Karpas-422 (cell line): ENCODE results near the gene MAEA. TPM values are rescaled to one million over a fixed set of nuclear protein-coding genes. Genes with fewer than 3 reads are reported as not detected.

ENCODE experiments used
- DNase-seq: peaks from one replicate; pipeline ENCODE4 v3.0.0-alpha.2; 2015
- H2AFZ ChIP-seq: fragments of 200-600 bp; sonication (generic); 2 replicates; pipeline ENCODE4 v1.6.1; 2014; ENCODE audit warnings: antibody characterized with exemption, low read length, mixed read lengths
- H3K27ac ChIP-seq: fragments of 200-600 bp; sonication (generic); 2 replicates; pipeline ENCODE4 v1.5.1; 2014; ENCODE audit warnings: mild to moderate bottlenecking, low read length, moderate library complexity
- H3K27me3 ChIP-seq: fragments of 200-600 bp; sonication (generic); 2 replicates; pipeline ENCODE4 v1.6.1; 2014; ENCODE audit warnings: low read length, mixed read lengths
- H3K36me3 ChIP-seq: fragments of 200-600 bp; sonication (generic); 2 replicates; pipeline ENCODE4 v1.6.1; 2014; ENCODE audit warnings: low read length, mixed read lengths; ENCODE audit not compliant: insufficient read depth
- H3K4me1 ChIP-seq: fragments of 200-600 bp; sonication (generic); 2 replicates; pipeline ENCODE4 v1.6.1; 2014; ENCODE audit warnings: mild to moderate bottlenecking, low read length, mixed read lengths
- H3K4me2 ChIP-seq: fragments of 200-600 bp; sonication (generic); 2 replicates; pipeline ENCODE4 v1.6.1; 2014; ENCODE audit warnings: low read length, low read depth, mild to moderate bottlenecking; ENCODE audit not compliant: poor library complexity, severe bottlenecking
- H3K4me3 ChIP-seq: fragments of 200-600 bp; sonication (generic); 2 replicates; pipeline ENCODE4 v1.5.1; 2014; ENCODE audit warnings: mild to moderate bottlenecking, antibody characterized with exemption, low read length, mixed read lengths
- H3K79me2 ChIP-seq: fragments of 200-600 bp; sonication (generic); 2 replicates; pipeline ENCODE4 v1.6.1; 2014; ENCODE audit warnings: mild to moderate bottlenecking, low read length, mixed read lengths
- H3K9ac ChIP-seq: fragments of 200-600 bp; sonication (generic); 2 replicates; pipeline ENCODE4 v1.6.0; 2014; ENCODE audit warnings: low read length
- H3K9me2 ChIP-seq: fragments of 200-600 bp; sonication (generic), shearing (Covaris generic); replicated peaks from 2 replicates; pipeline ENCODE4 v1.6.0; 2014; ENCODE audit warnings: mild to moderate bottlenecking, low read length, moderate library complexity; ENCODE audit not compliant: insufficient read depth
- H3K9me3 ChIP-seq: fragments of 300-700, 200-600 bp; sonication (generic); 2 replicates; pipeline ENCODE4 v1.6.1; 2014; ENCODE audit warnings: low read length, mixed read lengths
- H4K20me1 ChIP-seq: fragments of 200-600 bp; sonication (generic); 2 replicates; pipeline ENCODE4 v1.6.1; 2014; ENCODE audit warnings: mild to moderate bottlenecking, antibody characterized with exemption, low read length, low read depth; ENCODE audit not compliant: insufficient read depth
- total RNA-seq: library from RNA; depleted of rRNA; stranded (reverse); fragments of >200 nt; shearing (Covaris generic); gene quantifications from 2 replicates; pipeline ENCODE4 v1.2.3, GENCODE V29; 2014; ENCODE audit warnings: low replicate concordance

MAEA gene
- total RNA-seq, 1 experiment from 2014 or later = 31.3 TPM

- Histone ChIP-seq H3K36me3 (peaks cover 12% of the 10 kb centered on the region), H4K20me1 (peaks cover 24% of the 10 kb centered on the region), H3K9me3 (no peaks in the 10 kb centered on the region), H3K9me2 (no peaks in the 10 kb centered on the region), H3K27ac (no peak overlapping the region), H3K79me2 (peaks cover 88% of the 10 kb centered on the region), H3K27me3 (no peaks in the 10 kb centered on the region), H3K4me1 (peaks cover 7% of the 10 kb centered on the region), H3K4me3 (no peak overlapping the region), H3K4me2 (no peak overlapping the region), H2AFZ (no peak overlapping the region), H3K9ac (no peak overlapping the region)
- DNase-seq = no peak
Measured at GRCh38 chr4:1298461-1298860, 8.8 kb downstream of the MAEA start.

- no peak overlapping the region for H2AFZ ChIP-seq
- peaks cover 86% of the 10 kb centered on the region for H3K79me2 ChIP-seq
- H4K20me1 ChIP-seq = peaks cover 16% of the 10 kb centered on the region; the same call in 1 of the 2 replicates
- H3K4me1 ChIP-seq = no peaks in the 10 kb centered on the region
- no peak overlapping the region for H3K4me3 ChIP-seq
- H3K4me2 ChIP-seq = no peak overlapping the region
- no peak overlapping the region for H3K27ac ChIP-seq
- H3K9me3 ChIP-seq = no peaks in the 10 kb centered on the region
- DNase-seq = no peak
- peaks cover 12% of the 10 kb centered on the region for H3K36me3 ChIP-seq
- no peak overlapping the region for H3K9ac ChIP-seq
- H3K27me3 ChIP-seq = no peaks in the 10 kb centered on the region
- no peaks in the 10 kb centered on the region for H3K9me2 ChIP-seq
Measured at GRCh38 chr4:1299301-1299860, 9.7 kb downstream of the MAEA start.

GRCh38 chr4:1300466-1301455 lies 11.1 kb downstream of the MAEA start:
- no peak overlapping the region for H3K4me3 ChIP-seq
- H3K4me2 ChIP-seq = no peak overlapping the region
- H3K27me3 ChIP-seq = no peaks in the 10 kb centered on the region
- H2AFZ ChIP-seq = no peak overlapping the region
- no peaks in the 10 kb centered on the region for H3K9me3 ChIP-seq
- H3K4me1 ChIP-seq = peaks cover 9% of the 10 kb centered on the region
- DNase-seq = no peak
- peaks cover 12% of the 10 kb centered on the region for H3K36me3 ChIP-seq
- no peaks in the 10 kb centered on the region for H3K9me2 ChIP-seq
- no peak overlapping the region for H3K27ac ChIP-seq
- H4K20me1 ChIP-seq = 0 out of 2 replicates have a peak, but pooled peaks cover 17% of the 10 kb centered on the region
- peaks cover 88% of the 10 kb centered on the region for H3K79me2 ChIP-seq
- H3K9ac ChIP-seq = no peak overlapping the region

- Histone ChIP-seq H4K20me1 (0 out of 2 replicates have a peak, but pooled peaks cover 14% of the 10 kb centered on the region), H3K9ac (no peak overlapping the region), H3K36me3 (peaks cover 12% of the 10 kb centered on the region)
Measured at GRCh38 chr4:1302159-1302558, 12.5 kb downstream of the MAEA start.

GRCh38 chr4:1305261-1305711 lies 15.6 kb downstream of the MAEA start:
- Histone ChIP-seq H3K4me1 (peaks cover 14% of the 10 kb centered on the region), H3K36me3 (peaks cover under 1% of the 10 kb centered on the region; the same call in 1 of the 2 replicates), H3K9me3 (no peaks in the 10 kb centered on the region), H3K4me2 (no peak overlapping the region), H4K20me1 (0 out of 2 replicates have a peak, but pooled peaks cover 11% of the 10 kb centered on the region), H3K27ac (no peak overlapping the region), H3K27me3 (no peaks in the 10 kb centered on the region), H2AFZ (no peak overlapping the region), H3K79me2 (peaks cover 95% of the 10 kb centered on the region), H3K9me2 (no peaks in the 10 kb centered on the region), H3K4me3 (no peak overlapping the region), H3K9ac (no peak overlapping the region)
- DNase-seq = no peak

More at GRCh38 chr4:1302159-1302558, 12.5 kb downstream of the MAEA start:
- H3K79me2 ChIP-seq = peaks cover 92% of the 10 kb centered on the region
- H3K4me3 ChIP-seq = no peak overlapping the region
- H3K27me3 ChIP-seq = no peaks in the 10 kb centered on the region
- no peak overlapping the region for H2AFZ ChIP-seq
- no peaks in the 10 kb centered on the region for H3K9me3 ChIP-seq
- DNase-seq = no peak
- H3K4me2 ChIP-seq = no peak overlapping the region
- no peaks in the 10 kb centered on the region for H3K9me2 ChIP-seq
- H3K27ac ChIP-seq = no peak overlapping the region
- H3K4me1 ChIP-seq = peaks cover 14% of the 10 kb centered on the region

GRCh38 chr4:1305781-1306455 lies 16.2 kb downstream of the MAEA start:
- H3K9ac ChIP-seq = no peak overlapping the region
- H3K4me1 ChIP-seq = peaks cover 14% of the 10 kb centered on the region
- H3K9me3 ChIP-seq = no peaks in the 10 kb centered on the region
- H3K79me2 ChIP-seq = peaks cover 95% of the 10 kb centered on the region
- H2AFZ ChIP-seq = no peak overlapping the region
- no peaks in the 10 kb centered on the region for H3K9me2 ChIP-seq
- no peaks in the 10 kb centered on the region for H3K27me3 ChIP-seq
- no peak overlapping the region for H3K4me2 ChIP-seq
- no peaks in the 10 kb centered on the region for H3K36me3 ChIP-seq
- H3K27ac ChIP-seq = no peak overlapping the region
- DNase-seq = no peak
- H3K4me3 ChIP-seq = no peak overlapping the region
- H4K20me1 ChIP-seq = 0 out of 2 replicates have a peak, but pooled peaks cover 11% of the 10 kb centered on the region

- no peak overlapping the region for H3K9ac ChIP-seq
- no peak overlapping the region for H3K27ac ChIP-seq
- H3K36me3 ChIP-seq = peaks cover 12% of the 10 kb centered on the region
- no peak for DNase-seq
- peaks cover 93% of the 10 kb centered on the region for H3K79me2 ChIP-seq
- no peak overlapping the region for H2AFZ ChIP-seq
- no peaks in the 10 kb centered on the region for H3K27me3 ChIP-seq
- H3K9me3 ChIP-seq = no peaks in the 10 kb centered on the region
- H3K9me2 ChIP-seq = no peaks in the 10 kb centered on the region
- no peak overlapping the region for H3K4me2 ChIP-seq
- H4K20me1 ChIP-seq = 0 out of 2 replicates have a peak, but pooled peaks cover 11% of the 10 kb centered on the region
- peaks cover 14% of the 10 kb centered on the region for H3K4me1 ChIP-seq
- H3K4me3 ChIP-seq = no peak overlapping the region
Measured at GRCh38 chr4:1307951-1308735, 18.5 kb downstream of the MAEA start.
